Vagina (tissue), 2 donors: ENCODE results near the gene TXNRD1.

ENCODE experiments used
- POLR2A ChIP-seq, 2 donors: fragments of 450-650 bp; IDR thresholded peaks; one replicate each; pipeline ENCODE4 v1.6.1; 2017; ENCODE audit warnings: antibody characterized with exemption in 2 of 2, mild to moderate bottlenecking in 2 of 2, moderate library complexity in 2 of 2
- POLR2AphosphoS5 ChIP-seq, 2 donors: sonication (generic); formaldehyde crosslinking; IDR thresholded peaks; one replicate each; pipeline ENCODE4 v1.9.0; 2017; ENCODE audit warnings: antibody characterized with exemption in 2 of 2, mild to moderate bottlenecking in 2 of 2, low read depth in 1 of 2; ENCODE audit not compliant: insufficient read depth in 1 of 2
- TF ChIP-seq, protein P1 (sequence below), 3 experiments: fragments of 450-650 bp in 2 of 3; fragments of 200-600 bp in 1 of 3; sonication (generic) in 1 of 3; IDR thresholded peaks; one replicate each; pipeline ENCODE4 v1.5.1; 2017 to 2019; ENCODE audit warnings: antibody characterized with exemption in 3 of 3, mild to moderate bottlenecking in 2 of 3, moderate library complexity in 2 of 3

DNA sequence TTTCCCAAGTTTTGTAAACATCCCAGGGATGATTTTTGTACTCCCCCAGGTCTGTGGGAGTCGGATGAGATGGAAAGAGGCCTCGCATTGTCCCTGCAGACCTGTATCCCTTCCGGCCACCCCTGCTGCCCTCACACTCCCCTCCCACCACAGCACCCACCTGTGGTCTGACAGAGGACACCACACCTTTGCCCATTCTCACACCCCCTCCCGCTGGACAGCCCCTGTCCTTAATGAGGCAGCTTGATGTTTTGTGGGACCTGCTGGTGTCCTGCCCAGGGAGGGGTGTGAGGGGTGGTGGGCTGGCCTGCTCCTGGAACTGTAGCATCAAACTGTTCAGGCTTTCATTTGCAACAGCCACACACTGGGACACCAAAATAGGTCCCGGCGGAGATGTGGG, 159.2 kb downstream of the TXNRD1 start:
- TF ChIP-seq POLR2AphosphoS5 (IDR thresholded peaks at IDR 0.05; ENCODE audit: insufficient read depth in 1 of 2, low read depth in 1 of 2) (no peak), POLR2A (IDR thresholded peaks at IDR 0.05) (no peak)
- TF ChIP-seq, protein P1, sequence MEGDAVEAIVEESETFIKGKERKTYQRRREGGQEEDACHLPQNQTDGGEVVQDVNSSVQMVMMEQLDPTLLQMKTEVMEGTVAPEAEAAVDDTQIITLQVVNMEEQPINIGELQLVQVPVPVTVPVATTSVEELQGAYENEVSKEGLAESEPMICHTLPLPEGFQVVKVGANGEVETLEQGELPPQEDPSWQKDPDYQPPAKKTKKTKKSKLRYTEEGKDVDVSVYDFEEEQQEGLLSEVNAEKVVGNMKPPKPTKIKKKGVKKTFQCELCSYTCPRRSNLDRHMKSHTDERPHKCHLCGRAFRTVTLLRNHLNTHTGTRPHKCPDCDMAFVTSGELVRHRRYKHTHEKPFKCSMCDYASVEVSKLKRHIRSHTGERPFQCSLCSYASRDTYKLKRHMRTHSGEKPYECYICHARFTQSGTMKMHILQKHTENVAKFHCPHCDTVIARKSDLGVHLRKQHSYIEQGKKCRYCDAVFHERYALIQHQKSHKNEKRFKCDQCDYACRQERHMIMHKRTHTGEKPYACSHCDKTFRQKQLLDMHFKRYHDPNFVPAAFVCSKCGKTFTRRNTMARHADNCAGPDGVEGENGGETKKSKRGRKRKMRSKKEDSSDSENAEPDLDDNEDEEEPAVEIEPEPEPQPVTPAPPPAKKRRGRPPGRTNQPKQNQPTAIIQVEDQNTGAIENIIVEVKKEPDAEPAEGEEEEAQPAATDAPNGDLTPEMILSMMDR (IDR thresholded peaks at IDR 0.05): no peak
